NCI-H1048 (cell line): Measurements from ENCODE around the gene EDNRB.
"Not testable (repeated sequence)": the region's sequence is repeated elsewhere in the genome, so short reads cannot be mapped to it uniquely, and the experiment has no call there.

ENCODE experiments used
- DNase-seq: peaks from one replicate; lab custom pipeline; 2025; lab: John Stamatoyannopoulos, UW

EDNRB gene

DNA sequence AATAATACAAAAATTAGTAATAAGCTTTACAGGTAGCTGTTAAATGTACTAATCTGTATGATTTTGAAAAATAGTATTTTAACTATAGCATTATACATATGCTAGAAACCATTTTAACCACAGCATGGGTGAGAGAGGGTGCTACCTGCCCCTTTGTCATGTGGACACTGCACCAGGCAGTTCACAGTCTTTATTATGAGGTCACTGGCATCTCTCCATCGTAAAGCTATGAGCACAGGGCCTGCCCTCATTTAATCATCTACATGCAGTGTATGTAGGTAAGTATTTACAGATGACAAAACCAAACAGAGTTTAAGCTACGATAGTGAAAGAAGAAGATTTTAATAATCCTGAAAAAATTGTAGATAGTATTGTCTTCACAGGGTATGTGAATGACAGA, 21.7 kb downstream of the EDNRB start:
- no peak for DNase-seq

GRCh38 chr13:77896536-77896935, 22.1 kb downstream of the EDNRB start:
- DNase-seq: no peak

DNA sequence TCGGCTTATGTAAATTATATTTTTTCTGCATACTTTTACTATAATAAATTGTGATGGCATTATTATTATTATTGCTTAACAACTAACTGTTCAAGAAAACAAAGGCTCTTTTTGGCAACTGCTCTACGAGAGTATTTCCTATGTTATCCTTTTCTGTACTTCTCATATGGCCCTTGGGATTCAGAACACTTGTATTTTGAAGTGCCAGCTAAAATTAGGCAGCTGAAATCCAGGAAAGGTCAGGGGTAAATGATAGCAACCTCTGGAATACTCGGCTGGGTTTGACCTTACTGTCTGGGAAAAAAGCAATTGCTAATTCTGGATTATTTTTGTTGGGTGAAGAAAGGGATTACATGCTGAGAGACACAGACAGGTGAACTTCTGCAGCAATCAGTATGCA, 23.9 kb downstream of the EDNRB start:
- no peak for DNase-seq

DNA sequence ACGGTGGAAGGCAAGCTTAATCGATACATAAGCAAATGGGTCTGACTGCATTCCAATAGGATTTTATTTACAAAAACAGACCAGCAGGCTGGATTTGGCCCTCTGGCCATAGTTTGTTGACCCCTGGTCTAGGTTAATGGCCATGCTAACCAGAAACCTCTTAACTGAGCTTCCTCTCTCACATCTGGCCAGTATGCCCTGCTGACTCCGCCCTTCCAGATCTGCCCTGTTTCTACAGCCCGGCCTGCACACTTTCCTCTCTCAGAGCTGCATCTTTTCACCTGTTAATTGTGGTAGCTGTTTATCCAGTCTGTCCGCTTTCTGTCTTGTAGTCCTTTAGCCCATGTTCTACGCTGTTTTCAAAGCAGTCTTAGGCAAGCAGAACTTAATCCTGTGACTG, 25.6 kb downstream of the EDNRB start:
- no peak for DNase-seq

DNA sequence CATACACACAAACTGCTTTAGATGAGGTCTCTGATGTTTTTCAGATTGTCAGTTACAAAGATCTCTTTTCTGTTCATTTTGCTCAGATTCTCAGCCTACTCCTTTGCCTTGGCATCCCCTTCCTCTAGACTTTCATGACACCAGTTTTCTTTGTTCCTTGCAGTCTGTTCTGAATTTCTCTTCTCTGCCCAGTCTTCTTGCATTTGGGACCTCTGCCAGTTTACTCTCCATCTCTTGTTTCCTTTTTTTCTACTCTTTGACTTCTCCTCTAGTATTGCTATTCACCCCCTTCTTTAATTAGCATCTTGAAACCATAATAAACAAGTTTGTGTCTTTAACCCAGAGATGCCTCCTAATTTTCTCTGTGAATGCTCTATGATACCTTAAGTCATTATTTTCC, 26.1 kb downstream of the EDNRB start:
- no peak for DNase-seq

GRCh38 chr13:77891486-77891885, 27.1 kb downstream of the EDNRB start:
- no peak for DNase-seq

DNA sequence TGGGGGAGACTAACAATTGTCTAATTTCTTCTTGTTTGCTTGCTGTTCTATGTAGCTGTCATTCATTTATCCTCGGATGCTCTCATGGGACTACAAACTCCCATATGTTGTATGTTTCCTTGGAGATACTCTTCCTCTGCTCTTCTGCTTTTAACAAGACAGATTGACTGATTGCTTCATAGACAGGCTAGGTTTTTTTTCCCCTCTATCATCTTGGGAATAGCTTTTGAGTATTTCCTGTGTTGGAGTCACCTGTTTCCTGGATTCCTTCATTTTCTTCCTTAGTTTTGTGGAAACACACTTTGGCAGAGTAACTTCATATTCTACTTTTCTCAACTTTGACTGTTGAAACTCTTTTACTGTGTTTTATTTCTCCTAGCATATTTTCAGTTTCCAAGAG, 27.6 kb downstream of the EDNRB start:
- no peak for DNase-seq

- no peak for DNase-seq
These were observed 35.3 kb downstream of the EDNRB start for GRCh38 chr13:77883328-77883727.

GRCh38 chr13:77878190-77878589, 40.4 kb downstream of the EDNRB start:
- DNase-seq: no peak

- DNase-seq: no peak
These were observed 42.5 kb downstream of the EDNRB start for GRCh38 chr13:77876176-77876575.

GRCh38 chr13:77874406-77874805, 44.2 kb downstream of the EDNRB start:
- DNase-seq: no peak

DNA sequence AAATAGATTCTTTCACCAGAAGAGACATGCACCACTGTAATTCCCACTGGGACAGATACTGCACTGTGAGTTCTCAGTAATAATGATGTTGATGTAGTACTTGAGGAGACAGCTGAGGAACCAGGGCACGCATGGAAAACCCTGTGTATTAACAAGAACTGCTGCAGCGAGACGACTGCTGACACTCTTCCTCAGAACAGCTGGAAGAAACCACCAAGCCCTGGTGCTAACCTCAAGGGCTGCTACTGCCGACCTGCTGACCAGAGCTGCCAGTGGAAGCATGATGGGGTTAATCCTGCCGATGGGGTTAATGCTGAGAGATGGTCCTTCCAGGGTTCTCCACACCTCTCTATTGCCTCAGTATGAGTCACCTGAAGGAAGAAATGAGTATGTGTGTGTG, 45.6 kb downstream of the EDNRB start:
- no peak for DNase-seq

DNA sequence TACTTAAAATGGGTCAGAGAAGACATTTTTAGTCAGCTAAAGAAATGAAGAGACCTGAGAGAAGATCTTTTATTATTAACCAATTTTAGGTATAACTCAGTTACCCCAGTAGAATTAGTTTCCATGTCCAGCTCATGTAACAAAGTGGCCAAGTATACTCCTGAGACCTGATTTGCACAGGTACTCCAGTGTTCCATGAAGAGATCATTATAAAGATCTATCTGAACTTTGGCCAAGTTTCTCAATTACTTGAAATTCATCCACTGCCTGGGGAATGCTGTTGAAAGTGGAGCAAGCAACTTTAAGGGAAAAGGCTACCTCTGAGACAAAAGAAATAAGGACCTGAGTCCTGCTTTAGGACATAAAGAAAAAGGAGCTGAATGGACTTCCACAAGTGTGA, 47.0 kb downstream of the EDNRB start:
- no peak for DNase-seq

- DNase-seq: no peak
These were observed 49.9 kb downstream of the EDNRB start for GRCh38 chr13:77868717-77869116.

DNA sequence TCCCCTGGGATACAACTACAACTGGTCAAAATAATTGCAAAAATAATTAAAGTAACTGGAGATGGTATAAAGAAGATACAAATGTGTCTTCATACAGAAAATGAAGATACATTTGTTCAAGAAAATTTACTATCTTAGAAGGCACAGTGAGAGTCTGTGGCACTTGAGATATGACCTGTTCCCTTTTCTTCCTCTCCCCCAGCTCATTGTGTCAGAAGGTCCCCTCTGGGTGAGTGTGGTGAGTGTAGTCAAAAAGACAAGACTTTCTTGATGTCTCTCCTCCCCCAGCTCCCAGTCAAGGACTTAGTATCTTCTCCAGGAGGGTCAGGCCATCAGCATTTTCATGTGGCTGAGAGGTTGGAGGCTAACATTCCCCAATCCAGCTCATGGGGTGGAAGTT, 51.7 kb downstream of the EDNRB start:
- DNase-seq: no peak

DNA sequence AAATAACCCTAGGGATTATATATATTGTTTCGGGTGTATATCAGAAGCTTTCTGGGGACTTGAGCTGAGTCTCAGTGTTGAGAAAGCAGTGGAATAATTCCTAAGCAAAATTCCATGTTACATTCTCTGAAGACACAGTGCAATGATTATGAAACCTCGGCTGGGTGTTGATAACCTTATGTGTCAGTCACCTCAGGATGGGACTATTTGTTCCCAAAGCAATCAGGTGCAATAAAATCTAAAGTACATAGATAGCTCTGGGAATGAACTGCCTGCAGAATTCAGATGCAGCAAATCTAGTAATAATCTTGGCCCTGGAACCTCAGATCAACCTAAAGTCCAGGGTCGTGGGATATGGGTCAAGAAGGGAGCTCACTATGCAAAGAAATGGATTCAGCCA, 53.0 kb downstream of the EDNRB start:
- DNase-seq: no peak

- DNase-seq: no peak
These were observed 55.5 kb downstream of the EDNRB start for GRCh38 chr13:77863144-77863543.

- no peak for DNase-seq
These were observed 56.9 kb downstream of the EDNRB start for GRCh38 chr13:77861741-77862140.

GRCh38 chr13:77860507-77860981, 58.1 kb downstream of the EDNRB start:
- no peak for DNase-seq

DNA sequence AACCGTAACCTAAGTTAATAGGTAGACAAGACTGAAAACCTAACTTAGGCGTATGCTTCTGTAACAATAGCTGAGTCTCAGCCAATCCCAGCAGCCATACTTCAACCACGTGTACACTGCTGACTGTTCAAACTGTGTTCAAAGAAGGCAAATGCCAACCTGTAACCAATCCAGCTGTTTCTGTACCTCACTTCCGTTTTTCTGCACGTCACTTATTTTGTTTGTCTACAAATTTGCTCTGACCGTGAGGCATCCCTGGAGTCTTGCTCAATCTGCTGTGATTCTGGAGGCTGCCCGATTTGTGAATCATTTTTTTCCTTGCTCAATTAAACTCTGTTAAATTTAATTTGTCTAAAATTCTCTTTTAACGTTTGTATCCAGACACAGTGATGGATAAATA, 59.2 kb downstream of the EDNRB start:
- DNase-seq: no peak

DNA sequence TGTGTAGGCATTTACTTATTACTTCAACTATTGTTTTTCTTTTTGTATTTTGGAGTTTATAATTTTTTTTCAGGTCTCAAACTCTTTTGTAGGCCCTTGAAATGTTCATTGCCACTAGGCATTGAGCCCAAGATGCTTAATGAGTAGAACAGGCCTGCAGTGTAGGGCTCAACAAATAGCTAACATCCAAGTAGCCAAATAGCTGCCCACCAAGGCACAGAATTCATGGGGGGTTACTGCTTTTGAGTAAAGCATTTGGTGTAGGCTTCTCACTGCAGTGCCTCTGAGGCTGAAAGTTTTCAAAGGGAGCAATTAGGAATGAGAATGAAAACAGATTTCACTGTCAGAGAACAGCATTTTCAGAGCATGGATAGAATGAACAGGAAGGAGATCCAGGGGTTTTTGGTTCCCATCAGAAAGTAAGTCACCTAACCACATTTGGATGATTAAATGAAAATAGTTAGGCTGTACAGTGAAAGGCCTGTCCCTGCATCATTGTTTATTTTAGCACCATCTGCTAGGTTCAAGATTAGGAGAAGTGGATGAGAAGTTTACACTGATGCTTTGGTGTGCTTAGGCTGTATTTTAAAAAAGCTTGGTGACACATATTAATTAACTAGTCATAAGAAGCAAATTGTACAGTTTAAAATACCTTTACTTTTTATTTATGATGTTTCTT, 61.0 kb downstream of the EDNRB start:
- DNase-seq: no peak

DNA sequence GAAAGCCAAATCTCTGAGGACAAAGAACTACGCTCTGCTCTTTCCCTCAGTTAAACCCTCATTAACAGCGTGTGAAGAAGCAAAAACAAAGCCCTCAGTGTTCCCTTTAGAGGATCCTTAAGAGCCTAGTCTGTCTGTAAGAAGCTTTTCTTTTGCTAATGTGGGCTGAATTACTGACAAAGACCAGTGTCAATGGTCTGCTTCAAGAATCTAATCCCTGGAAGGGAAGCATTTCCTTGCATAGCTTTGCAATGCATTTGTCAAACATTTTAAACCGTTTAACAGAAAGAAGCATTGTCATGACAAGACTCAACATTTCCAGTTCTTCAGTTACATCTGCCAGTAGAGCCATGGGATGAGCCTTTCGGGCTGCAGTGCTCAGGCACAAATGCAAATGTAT, 64.9 kb downstream of the EDNRB start:
- DNase-seq: no peak

- not testable (repeated sequence) for DNase-seq
These were observed 70.6 kb downstream of the EDNRB start for GRCh38 chr13:77848050-77848449.

GRCh38 chr13:77846173-77846572, 72.5 kb downstream of the EDNRB start:
- no peak for DNase-seq
